Hypothalamus (tissue), 51 donors: ENCODE measurements around the gene RASGRP3.
"Not testable (repeated sequence)": the region's sequence is repeated elsewhere in the genome, so short reads cannot be mapped to it uniquely, and the experiment has no call there.

Experiments used
- DNase-seq, 51 donors: peaks; one replicate each; lab custom pipeline; 2025; lab: John Stamatoyannopoulos, UW

Gene RASGRP3, protein sequence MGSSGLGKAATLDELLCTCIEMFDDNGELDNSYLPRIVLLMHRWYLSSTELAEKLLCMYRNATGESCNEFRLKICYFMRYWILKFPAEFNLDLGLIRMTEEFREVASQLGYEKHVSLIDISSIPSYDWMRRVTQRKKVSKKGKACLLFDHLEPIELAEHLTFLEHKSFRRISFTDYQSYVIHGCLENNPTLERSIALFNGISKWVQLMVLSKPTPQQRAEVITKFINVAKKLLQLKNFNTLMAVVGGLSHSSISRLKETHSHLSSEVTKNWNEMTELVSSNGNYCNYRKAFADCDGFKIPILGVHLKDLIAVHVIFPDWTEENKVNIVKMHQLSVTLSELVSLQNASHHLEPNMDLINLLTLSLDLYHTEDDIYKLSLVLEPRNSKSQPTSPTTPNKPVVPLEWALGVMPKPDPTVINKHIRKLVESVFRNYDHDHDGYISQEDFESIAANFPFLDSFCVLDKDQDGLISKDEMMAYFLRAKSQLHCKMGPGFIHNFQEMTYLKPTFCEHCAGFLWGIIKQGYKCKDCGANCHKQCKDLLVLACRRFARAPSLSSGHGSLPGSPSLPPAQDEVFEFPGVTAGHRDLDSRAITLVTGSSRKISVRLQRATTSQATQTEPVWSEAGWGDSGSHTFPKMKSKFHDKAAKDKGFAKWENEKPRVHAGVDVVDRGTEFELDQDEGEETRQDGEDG

DNA sequence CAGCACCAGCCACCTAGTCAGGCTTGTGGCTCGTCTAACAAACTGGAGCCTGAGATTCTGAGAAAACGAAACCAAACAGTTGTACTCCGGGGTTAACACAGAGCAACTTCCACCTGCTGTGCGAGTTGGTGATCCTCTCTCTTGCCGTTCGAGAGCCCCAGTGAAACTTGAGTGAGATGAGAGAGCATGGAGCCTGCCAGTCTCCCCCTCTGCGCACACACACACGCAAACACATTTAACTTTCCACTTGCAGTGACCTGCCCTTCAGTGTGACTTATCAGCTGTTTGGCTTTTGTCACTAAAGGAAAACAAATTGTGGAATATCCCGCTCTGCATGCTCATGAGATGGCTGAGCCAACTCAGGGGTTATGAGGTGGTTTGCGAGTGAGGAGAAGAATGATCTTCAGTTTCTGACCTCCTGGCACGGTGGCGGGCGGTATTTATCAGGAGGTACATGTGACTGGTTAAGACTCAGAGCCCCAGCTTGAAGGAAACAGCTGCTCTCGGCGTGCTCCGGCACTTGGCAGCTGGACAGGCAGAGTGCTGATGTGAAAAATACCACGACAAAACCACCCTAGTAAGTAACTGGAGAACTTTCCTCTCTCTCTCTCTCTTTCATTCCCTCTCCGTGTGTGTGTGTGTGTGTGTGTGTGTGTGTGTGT is at the start of gene RASGRP3:
RASGRP3 (plus strand) TSS at position 519 of the 662 bp plus-strand sequence. CDS start 38,488 bp downstream, outside the sequence.
- peak; percentile 12 to 91 (median 64) for DNase-seq

DNA sequence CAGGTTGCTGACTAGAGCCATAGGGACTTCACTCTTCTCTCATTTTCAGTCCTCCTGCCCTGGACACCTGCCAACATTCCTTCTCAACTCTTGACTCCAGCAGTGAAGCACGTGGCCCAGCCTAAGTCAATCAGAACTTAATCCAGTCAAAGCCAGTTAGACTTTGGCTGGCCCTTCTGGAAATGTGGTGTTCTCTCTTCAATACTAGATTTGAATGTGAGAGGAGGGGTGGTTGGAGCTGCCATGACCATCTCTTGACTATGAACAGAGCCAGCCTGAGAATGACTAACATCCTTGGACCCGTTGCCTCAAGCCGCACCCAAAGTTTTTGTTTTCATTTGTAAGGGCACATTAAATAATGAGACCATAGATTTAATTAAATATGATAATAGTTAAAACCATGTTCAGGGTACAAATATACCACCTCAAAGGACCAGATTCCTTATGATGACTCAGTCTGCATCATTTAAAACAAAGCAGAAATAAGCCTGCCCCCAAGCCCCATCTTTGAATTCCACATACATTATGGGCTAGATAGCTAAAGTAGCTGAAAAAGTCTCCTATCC is 49.7 kb upstream of the RASGRP3 start:
- DNase-seq = no peak

DNA sequence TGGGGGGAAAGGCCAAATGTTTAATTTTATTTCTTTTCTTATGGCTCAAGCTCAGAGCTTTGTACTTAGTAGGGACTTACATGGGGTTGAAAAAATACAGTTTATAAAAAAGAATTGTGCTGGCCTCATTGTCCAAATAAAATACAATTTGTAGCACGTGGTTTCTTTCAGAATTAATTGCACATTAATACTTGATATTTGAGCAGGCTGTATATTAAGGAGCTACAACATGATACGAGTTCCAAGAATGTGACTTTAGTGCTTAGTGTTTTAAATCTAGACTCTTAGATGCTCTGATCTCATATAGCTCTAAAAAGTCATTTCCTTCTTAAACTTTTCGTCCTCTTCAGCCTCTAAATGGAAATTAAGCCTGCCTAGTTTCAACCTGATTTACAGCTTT is 46.4 kb upstream of the RASGRP3 start:
- no peak for DNase-seq

DNA sequence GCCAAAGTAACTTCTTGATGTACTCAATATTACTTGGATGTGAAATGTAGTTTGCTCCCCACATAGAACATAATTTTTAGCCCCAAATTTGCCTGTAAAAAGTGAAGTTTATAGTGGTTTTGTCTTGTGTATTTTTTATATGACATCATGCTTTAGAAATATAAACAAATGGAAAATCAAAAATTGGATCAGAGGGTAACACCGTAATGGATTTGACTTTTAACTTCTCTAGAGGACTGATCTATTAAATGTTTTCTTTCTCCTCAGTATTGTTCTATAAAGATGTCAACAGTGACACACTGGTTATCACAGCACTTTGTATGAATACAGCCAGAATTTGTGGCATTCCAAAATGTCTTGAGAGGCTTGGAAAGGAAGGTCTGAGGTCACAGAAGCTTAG is 45.6 kb upstream of the RASGRP3 start:
- no peak for DNase-seq

DNA sequence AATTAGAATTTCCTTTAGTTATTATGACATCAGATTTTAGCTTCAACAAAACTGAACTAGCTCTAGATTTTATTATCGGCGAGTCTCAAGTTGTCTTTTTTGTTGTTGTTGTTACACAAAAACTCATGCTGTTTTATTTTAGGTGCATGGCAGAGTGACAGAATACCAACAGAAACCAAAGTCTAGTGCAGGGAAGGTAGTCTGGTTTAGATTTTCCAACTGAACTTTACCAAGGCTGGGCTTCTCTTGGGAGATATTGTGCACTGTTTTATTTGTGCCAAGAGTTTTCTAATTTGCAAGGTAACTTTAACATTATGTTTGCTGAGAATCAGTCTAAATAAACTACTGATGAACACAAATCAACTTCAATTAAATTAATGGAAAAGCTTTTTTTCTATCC is 43.6 kb upstream of the RASGRP3 start:
- no peak for DNase-seq

DNA sequence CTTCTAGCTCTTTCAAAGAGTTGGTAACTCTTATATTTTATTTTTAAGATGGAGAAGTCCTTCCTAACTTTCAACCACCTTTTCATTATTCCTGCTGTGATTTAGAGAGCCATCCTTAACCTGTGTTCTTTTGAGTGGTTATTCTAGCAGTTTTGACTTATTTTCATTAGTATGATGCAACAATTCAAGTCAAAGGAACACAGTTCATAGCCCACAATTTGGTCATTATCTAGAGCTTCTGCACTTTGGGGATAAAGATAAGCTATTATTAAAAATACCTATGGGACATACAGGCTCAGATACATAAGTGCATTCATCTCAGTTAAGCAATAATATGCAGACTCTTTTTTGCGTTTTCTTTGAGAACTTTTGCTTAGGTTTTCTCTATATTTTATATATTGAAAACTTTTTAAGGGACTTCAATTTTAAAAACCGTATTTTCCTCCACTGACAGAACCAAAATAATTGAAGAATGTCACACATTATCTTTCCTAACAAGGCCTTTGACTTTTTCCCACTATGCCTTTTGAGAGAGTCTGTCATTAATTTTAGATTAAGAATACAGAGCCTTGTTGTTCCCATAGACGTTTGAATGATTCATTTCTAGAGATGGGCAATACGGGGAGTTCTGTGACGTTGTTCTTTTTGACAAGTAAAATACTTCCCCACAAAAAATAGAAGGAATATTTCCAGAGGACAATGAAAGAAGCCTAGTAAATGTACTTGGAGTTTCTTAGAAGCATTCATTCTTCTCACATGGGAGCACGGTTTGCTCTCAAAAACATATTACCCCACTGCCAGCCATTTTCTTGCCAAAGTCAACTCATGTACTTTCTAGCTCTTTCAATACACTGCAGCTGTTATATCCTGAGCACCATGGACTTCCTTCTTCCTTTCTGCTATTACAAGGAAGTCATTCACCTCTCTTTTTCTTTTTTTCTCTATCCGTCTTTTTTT is 42.9 kb upstream of the RASGRP3 start:
- DNase-seq = peak in 1 of 51 donors; percentile 5

DNA sequence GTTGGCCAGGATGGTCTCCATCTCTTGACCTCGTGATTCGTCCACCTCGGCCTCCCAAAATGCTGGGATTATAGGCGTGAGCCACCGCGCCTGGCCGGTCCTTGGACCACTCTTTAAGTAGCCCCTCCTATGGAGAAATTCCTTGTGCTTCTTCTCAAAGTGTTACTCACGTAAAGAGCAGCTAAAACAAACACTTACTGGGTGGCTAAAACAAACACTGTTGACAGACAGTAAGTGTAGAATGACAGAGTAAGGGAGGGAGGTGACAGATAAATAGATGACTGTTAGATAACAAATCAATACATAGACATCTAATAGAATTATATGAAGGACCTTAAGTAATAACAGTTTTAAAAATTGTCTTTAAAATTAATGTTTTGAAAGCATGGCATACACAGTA is 40.9 kb upstream of the RASGRP3 start:
- DNase-seq = no peak

DNA sequence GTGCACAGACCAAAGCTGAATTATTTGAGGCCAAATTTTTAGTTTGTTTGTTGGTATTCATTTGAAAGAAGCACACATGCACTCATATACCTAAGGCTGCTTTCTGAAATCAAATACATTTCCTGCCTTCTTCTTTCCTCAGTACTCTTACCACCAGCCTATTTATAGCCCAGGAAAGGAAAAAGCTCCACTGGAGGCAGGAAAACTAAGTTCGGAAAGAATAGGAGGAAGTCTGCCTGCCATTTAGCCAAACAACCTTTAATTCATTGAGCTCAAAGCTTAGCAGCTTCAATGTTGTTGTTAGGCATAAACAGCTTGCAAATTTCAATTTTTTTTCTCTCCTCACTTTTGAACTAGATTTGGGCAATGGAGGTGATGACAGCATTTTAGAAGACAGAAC is 40.4 kb upstream of the RASGRP3 start:
- DNase-seq = no peak

DNA sequence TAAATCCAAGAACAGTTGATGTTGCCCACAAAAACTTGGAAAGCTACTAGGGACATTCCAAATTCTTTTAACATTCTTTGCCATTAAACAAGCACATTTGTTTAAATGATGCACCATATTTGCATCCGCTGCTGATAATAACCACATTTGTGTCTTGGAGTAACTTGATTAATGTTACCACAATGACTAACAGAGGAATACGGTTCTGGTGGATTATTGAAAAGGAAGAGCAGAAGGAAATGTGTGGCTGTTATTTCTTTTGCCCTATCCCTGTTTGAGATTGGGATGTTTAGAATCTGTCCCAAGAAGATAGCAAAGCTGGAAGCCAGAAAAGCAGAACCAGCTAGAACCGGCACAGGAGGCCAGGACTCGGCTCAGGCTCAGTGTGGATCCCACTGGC is 39.2 kb upstream of the RASGRP3 start:
- no peak for DNase-seq

DNA sequence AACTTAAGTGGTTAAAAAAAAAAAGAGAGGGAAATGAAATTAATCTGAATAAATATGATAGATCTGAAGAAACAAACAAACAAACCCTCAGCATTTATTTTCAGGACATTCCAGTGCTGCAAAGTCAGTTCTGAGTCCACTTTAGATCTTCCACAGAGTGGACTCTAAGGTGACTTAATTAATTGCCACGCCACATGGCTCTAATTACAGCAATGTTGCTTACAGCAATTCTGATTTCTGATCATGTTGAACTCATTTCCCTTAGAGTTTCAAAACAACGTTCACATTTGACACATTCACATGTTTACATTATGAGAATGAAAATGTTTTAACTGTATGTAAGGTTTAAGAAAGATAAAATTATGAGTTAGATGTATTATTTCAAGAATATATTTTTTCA is 38.6 kb upstream of the RASGRP3 start:
- no peak for DNase-seq

DNA sequence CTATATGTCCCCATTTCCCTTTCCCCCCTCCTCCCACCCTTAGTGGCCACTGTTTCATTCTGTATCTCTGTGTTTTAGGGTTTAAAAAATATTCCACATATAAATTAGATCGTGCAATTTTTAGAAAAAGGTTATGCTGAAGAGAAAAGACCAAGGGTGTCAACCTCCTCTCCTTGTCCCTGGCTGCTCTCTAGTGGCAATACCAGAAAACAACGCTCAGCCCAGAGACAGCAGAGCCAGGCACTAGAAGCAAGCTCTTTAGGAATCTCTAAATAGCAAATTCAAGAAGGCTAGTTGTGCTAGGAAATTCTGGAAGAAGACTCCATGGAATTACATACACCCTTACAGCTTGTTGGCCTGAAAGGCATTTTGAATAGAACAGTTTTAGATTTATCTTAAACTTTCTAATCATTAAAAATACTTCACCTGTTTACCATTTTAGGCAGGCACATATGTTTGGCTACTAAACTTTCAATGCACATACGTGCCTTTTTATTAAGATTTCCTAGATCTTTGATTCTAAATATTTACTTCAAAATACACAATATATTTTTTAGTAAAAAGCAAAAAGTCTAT is 35.1 kb upstream of the RASGRP3 start:
- DNase-seq = peak in 39 of 51 donors; percentile 2 to 78 (median 32)

DNA sequence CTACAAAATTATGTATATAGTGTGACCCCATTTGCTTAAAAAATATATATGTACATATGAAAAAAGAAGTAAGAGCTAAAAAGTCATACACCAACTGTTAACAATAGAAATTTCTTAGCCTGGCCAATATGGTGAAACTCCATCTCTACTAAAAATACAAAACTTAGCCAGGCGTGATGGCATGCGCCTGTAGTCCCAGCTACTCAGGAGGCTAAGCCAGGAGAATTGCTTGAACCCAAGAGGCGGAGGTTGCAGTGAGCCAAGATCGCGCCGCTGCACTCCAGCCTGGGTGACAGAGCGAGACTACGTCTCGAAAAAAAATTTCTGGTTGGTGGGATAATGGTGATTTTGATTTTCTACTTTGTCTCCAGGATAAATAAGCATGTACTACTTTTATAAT is 34.4 kb upstream of the RASGRP3 start:
- not testable (repeated sequence) for DNase-seq

DNA sequence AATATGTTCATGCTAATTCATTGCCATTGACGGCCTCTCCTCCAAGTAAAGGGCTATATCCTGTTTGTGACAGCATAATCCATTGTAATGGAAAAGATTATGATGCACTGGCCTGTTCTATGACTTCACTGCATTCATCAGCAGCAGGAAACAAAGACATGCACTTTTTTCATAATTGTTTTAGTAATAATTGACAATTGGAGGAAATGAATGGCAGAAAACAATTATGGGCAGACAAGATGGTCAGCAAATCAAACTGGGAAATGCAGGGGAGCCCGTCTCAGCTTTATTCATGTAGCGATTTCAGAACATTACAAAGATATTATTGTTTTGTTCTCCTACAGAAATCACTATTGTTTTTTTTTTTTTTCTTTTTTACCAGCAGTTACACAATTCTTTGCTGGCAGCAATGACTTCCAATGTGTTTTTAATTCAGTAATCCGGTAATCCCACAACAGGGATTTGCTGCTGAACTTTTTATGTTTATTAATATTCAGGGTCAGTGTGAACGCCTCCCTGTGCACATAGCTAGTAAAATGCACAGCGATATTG is 33.8 kb upstream of the RASGRP3 start:
- DNase-seq = peak in 11 of 51 donors; percentile 1 to 76 (median 11)

DNA sequence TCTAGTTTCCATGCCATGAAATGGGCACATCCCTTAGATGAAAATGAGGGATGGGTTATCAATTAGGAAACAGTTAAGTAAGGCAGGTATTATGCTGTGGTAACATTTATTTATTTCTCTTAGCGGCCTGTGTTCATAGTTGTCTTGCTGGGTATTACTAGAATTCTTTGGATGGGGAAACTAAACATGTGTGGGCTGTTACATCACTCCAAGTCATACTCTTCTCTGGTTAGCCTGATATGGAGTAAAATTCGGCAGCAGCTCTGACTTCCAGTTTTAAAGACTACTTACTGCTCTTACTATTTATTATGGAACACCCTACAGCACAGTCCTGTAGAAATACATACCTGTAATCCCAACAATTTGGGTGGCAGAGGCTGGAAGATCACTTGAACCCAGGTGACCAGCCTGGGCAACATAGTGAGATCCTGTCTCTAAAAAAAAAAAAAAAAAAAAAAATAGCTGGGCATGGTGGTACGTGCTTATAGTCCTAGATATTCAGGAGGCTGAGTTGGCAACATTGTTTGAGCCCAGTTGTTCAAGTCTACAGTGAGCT is 33.1 kb upstream of the RASGRP3 start:
- peak in 1 of 51 donors; percentile 2 for DNase-seq

DNA sequence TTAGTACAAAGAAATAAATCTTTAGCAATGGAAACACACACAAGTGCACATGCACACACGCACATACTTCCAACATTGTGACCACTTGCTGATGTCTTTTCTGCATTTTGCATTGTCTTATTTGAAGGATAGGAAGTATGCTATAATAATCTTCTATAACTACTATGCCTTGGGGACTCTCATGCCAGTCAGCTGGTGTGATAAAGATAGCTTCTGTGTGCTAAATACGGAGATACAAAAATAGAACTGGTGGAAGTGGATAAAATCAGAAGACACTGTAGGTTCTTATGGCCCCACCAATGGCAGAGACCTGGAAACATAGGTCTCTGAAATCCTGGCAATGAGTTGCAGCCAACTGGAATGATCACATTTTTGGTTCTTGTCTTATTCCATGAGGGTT is 31.5 kb upstream of the RASGRP3 start:
- no peak for DNase-seq

DNA sequence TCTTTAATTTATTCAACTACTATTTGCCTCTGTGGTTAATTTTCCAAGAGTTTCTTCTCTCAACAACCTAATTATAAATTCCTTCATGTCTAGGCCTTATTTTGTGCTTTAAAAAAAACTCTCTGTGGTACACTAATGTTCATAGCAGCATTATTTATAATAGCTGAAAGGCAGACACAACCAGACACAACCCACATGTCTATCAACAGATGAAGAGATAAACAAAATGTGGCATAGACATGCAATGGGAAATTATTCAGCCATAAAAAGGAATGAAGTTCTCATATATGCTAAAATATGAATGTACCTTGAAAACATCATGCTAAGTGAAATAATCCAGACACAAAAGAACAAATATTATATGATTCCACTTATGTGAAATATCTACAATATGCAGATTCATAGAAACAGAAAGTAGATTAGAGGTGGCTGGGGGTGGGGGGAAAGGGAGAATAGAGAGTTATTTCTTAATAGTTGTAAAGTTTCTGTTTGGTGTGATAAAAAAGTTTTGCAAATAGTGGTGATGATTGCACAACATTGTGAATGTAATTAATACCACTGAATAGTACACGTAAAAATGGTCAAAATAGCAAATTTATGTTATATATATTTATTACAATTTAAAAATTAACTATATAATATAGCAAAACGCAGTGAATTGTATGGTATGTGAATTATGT is 28.1 kb upstream of the RASGRP3 start:
- DNase-seq = no peak

DNA sequence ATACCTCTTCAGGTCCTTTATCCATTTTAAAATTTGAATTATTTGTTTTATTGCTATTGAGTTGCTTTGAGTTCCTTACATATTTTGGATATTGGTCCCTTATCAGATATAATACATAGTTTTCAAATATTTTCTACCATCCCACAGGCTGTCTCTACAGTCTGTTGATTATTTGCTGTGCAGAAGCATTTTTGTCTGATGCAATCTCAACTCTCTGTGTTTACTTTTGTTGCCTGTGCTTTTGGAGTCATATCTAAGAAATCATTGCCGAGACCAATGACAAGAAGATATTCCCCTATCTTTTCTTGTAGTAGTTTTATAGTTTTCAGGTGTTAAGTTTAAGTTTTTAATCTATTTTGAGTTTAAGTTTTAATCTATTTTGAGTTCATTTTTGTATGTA is 25.2 kb upstream of the RASGRP3 start:
- no peak for DNase-seq

DNA sequence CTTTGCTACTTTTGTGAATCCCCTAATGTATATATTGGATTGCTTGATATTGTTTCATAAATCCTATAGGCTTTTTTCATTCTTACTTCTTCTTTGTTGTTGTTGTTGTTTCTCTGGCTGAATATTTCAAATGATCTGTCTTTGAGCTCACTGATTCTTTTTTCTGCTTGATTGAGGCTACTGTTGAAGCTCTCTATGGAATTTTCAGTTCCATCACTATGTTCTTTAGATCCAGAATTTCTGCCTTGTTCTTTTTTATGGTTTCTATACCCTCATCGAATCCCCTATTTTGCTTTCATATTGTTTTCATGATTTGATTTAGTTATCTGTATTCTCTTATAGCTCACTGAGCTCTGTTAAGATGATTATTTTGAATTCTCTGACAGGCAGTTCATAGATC is 24.6 kb upstream of the RASGRP3 start:
- DNase-seq = no peak
